ENCODE results near the gene PGP.
"Not testable (repeated sequence)": the region's sequence is repeated elsewhere in the genome, so short reads cannot be mapped to it uniquely, and the experiment has no call there.

Gene PGP

GRCh38 chr16:2214719-2214968, at the start of gene PGP:
PGP (minus strand) TSS chr16:2214840; CDS start chr16:2214777, 63 bp downstream.
- DNase-seq (ENCODE audit: low read depth in 2 of 2), result no peak

GRCh38 chr16:2263026-2263425, 48.4 kb upstream of the PGP start:
- not testable (repeated sequence) for DNase-seq (ENCODE audit: low read depth in 2 of 2)

- no peak for DNase-seq (ENCODE audit: low read depth in 2 of 2)
Measured at GRCh38 chr16:2260250-2260649, 45.6 kb upstream of the PGP start.

- DNase-seq (ENCODE audit: low read depth in 2 of 2), result not testable (repeated sequence)
Measured at GRCh38 chr16:2258530-2258929, 43.9 kb upstream of the PGP start.

GRCh38 chr16:2257726-2258125, 43.1 kb upstream of the PGP start:
- no peak for DNase-seq (ENCODE audit: low read depth in 2 of 2)

- DNase-seq (ENCODE audit: low read depth in 2 of 2), result no peak
Measured at GRCh38 chr16:2256531-2257140, 42.0 kb upstream of the PGP start.

- no peak for DNase-seq (ENCODE audit: low read depth in 2 of 2)
Measured at GRCh38 chr16:2253293-2253692, 38.7 kb upstream of the PGP start.

- DNase-seq (ENCODE audit: low read depth in 2 of 2), result no peak
Measured at GRCh38 chr16:2252806-2253148, 38.1 kb upstream of the PGP start.

GRCh38 chr16:2251296-2252111, 36.9 kb upstream of the PGP start, which contains the start of gene ECI1:
ECI1 (minus strand) TSS chr16:2251587; CDS start chr16:2251566, 21 bp downstream.
- DNase-seq (ENCODE audit: low read depth in 2 of 2), result peak; percentile 57 to 65

- no peak for DNase-seq (ENCODE audit: low read depth in 2 of 2)
Measured at GRCh38 chr16:2250652-2251295, 36.1 kb upstream of the PGP start.

GRCh38 chr16:2246301-2246885, 31.8 kb upstream of the PGP start:
- DNase-seq (ENCODE audit: low read depth in 2 of 2), result no peak

- DNase-seq (ENCODE audit: low read depth in 2 of 2), result no peak
Measured at GRCh38 chr16:2244926-2245795, 30.5 kb upstream of the PGP start.

GRCh38 chr16:2244301-2244700, 29.7 kb upstream of the PGP start:
- no peak for DNase-seq (ENCODE audit: low read depth in 2 of 2)

GRCh38 chr16:2243781-2244180, 29.1 kb upstream of the PGP start:
- DNase-seq (ENCODE audit: low read depth in 2 of 2), result no peak

- DNase-seq (ENCODE audit: low read depth in 2 of 2), result no peak
Measured at GRCh38 chr16:2243031-2243528, 28.4 kb upstream of the PGP start.

- DNase-seq (ENCODE audit: low read depth in 2 of 2), result no peak
Measured at GRCh38 chr16:2242598-2242997, 28.0 kb upstream of the PGP start.

- DNase-seq (ENCODE audit: low read depth in 2 of 2), result not testable (repeated sequence)
Measured at GRCh38 chr16:2240331-2240730, 25.7 kb upstream of the PGP start.

- DNase-seq (ENCODE audit: low read depth in 2 of 2), result no peak
Measured at GRCh38 chr16:2238838-2239675, 24.4 kb upstream of the PGP start.

GRCh38 chr16:2238150-2238837, 23.7 kb upstream of the PGP start:
- DNase-seq (ENCODE audit: low read depth in 2 of 2), result no peak

Data from fibroblast of skin of left biceps (primary cell).